ENCODE results near the gene ELF4. TPM values are rescaled to one million over a fixed set of nuclear protein-coding genes. Genes with fewer than 3 reads are reported as not detected.

Gene ELF4
- total and polyA plus RNA-seq, 7 experiments from 2014 or later = 8.5 to 48.9 (median 21.4) TPM

- no peak for ATAC-seq
These were observed 17.0 kb downstream of the ELF4 start for GRCh38 chrX:130093271-130093670.

GRCh38 chrX:130091980-130092522, 18.2 kb downstream of the ELF4 start:
- Mint-ChIP-seq H3K4me1 (peaks cover 13 to 84% (median 52%) of the 10 kb centered on the region in 7 donors), H3K27me3 (no peaks in the 10 kb centered on the region), H3K9me3 (no peaks in the 10 kb centered on the region), H3K27ac (peak overlapping the region; percentile 89 to 97 (median 95)), H3K4me3 (peak overlapping the region; percentile 74 to 92 (median 86)), H3K36me3 (peaks cover 0 to 12% (median 0%) of the 10 kb centered on the region in 5 donors)
- Histone ChIP-seq H3K4me1 (ENCODE audit: control insufficient read depth in 2 of 2, insufficient read depth in 2 of 2, low read length in 2 of 2) (peaks cover 44% of the 10 kb centered on the region in 2 donors), H3K36me3 (ENCODE audit: control insufficient read depth in 2 of 3, insufficient read depth in 3 of 3, low read length in 3 of 3) (no peaks in the 10 kb centered on the region), H3K4me3 (ENCODE audit: low read length) (peak overlapping the region; percentile 64), H3K27ac (ENCODE audit: low read depth, low read length) (peak overlapping the region; percentile 68), H3K27me3 (ENCODE audit: control insufficient read depth in 2 of 2, insufficient read depth in 2 of 2, low read length in 2 of 2) (no peaks in the 10 kb centered on the region), H3K9me3 (ENCODE audit: control insufficient read depth in 2 of 3, low read length in 3 of 3) (no peaks in the 10 kb centered on the region)
- intact Hi-C loops (cut with micrococcal nuclease) = loop anchor here (1.0 to 2.0 kb wide), 7 partner anchors 10 to 177 kb away; partner anchors contain the start of genes AIFM1 (in 1 of the 2), RAB33A (in 1 of the 2) and ZNF280C (in 1 of the 2)
- peak; percentile 98 for ATAC-seq
- DNase-seq = peak; percentile 46 to 91 (median 87)
- ChIA-PET POLR2A (interaction anchor here (0.6 to 1.5 kb wide), 6 partner anchors 8 to 319 kb away, joined by 3 to 12 read pairs (median 4); no protein-coding TSS in a partner anchor), CTCF (interaction anchor here (0.7 to 1.9 kb wide), 6 partner anchors 10 to 99 kb away, joined by 3 to 9 read pairs (median 5); no protein-coding TSS in a partner anchor)

More at GRCh38 chrX:130093271-130093670, 17.0 kb downstream of the ELF4 start:
- no peak overlapping the region for H3K4me3 ChIP-seq (ENCODE audit: low read length)
- no peak overlapping the region for H3K27ac ChIP-seq (ENCODE audit: low read depth, low read length)
- intact Hi-C loops (cut with micrococcal nuclease) = loop anchor here (2.0 kb wide), 4 partner anchors 28 to 176 kb away; partner anchors contain the start of genes AIFM1 (in 1 of the 2), RAB33A (in 1 of the 2) and ZNF280C (in 1 of the 2)
- no peaks in the 10 kb centered on the region for H3K36me3 ChIP-seq (ENCODE audit: control insufficient read depth in 2 of 3, insufficient read depth in 3 of 3, low read length in 3 of 3)
- no peak for DNase-seq
- H3K9me3 ChIP-seq (ENCODE audit: control insufficient read depth in 2 of 3, low read length in 3 of 3) = no peaks in the 10 kb centered on the region
- H3K4me1 ChIP-seq (ENCODE audit: control insufficient read depth in 2 of 2, insufficient read depth in 2 of 2, low read length in 2 of 2) = peaks cover 48 to 50% of the 10 kb centered on the region in 2 donors
- Mint-ChIP-seq H3K27me3 (no peaks in the 10 kb centered on the region), H3K27ac (peak overlapping the region in 8 of 9 donors; percentile 49 to 95 (median 82)), H3K9me3 (no peaks in the 10 kb centered on the region), H3K4me3 (peak overlapping the region in 4 of 10 donors; percentile 74 to 90 (median 88)), H3K36me3 (peaks cover 0 to 9% (median 0%) of the 10 kb centered on the region in 5 donors), H3K4me1 (peaks cover 10 to 85% (median 51%) of the 10 kb centered on the region in 7 donors)
- ChIA-PET CTCF (interaction anchor here (0.8 to 1.6 kb wide), 2 partner anchors 14 to 26 kb away, joined by 3 to 6 read pairs; no protein-coding TSS in a partner anchor), POLR2A (no interaction called here)
- no peaks in the 10 kb centered on the region for H3K27me3 ChIP-seq (ENCODE audit: control insufficient read depth in 2 of 2, insufficient read depth in 2 of 2, low read length in 2 of 2)

GRCh38 chrX:130090364-130090763, 19.9 kb downstream of the ELF4 start:
- H3K4me3 Mint-ChIP-seq = peak overlapping the region in 9 of 10 donors; percentile 30 to 79 (median 65)
- peaks cover 39 to 41% of the 10 kb centered on the region in 2 donors for H3K4me1 ChIP-seq (ENCODE audit: control insufficient read depth in 2 of 2, insufficient read depth in 2 of 2, low read length in 2 of 2)
- peak overlapping the region; percentile 69 to 96 (median 90) for H3K27ac Mint-ChIP-seq
- H3K4me3 ChIP-seq (ENCODE audit: low read length) = no peak overlapping the region
- CTCF ChIA-PET = no interaction called here
- intact Hi-C loops (cut with micrococcal nuclease) = no loop called here
- POLR2A ChIA-PET = no interaction called here
- H3K9me3 Mint-ChIP-seq = no peaks in the 10 kb centered on the region
- peaks cover 13 to 73% (median 55%) of the 10 kb centered on the region in 7 donors for H3K4me1 Mint-ChIP-seq
- H3K36me3 Mint-ChIP-seq = peaks cover 0 to 15% (median 0%) of the 10 kb centered on the region in 5 donors
- no peak for ATAC-seq
- no peaks in the 10 kb centered on the region for H3K9me3 ChIP-seq (ENCODE audit: control insufficient read depth in 2 of 3, low read length in 3 of 3)
- H3K27ac ChIP-seq (ENCODE audit: low read depth, low read length) = no peak overlapping the region
- no peak for DNase-seq
- H3K27me3 ChIP-seq (ENCODE audit: control insufficient read depth in 2 of 2, insufficient read depth in 2 of 2, low read length in 2 of 2) = no peaks in the 10 kb centered on the region
- H3K27me3 Mint-ChIP-seq = no peaks in the 10 kb centered on the region
- no peaks in the 10 kb centered on the region for H3K36me3 ChIP-seq (ENCODE audit: control insufficient read depth in 2 of 3, insufficient read depth in 3 of 3, low read length in 3 of 3)

GRCh38 chrX:130086447-130087206, 23.7 kb downstream of the ELF4 start:
- peak; percentile 74 for ATAC-seq

GRCh38 chrX:130085551-130086446, 24.5 kb downstream of the ELF4 start:
- H3K9me3 ChIP-seq (ENCODE audit: control insufficient read depth in 2 of 3, low read length in 3 of 3) = no peaks in the 10 kb centered on the region
- peaks cover 0 to 7% (median 0%) of the 10 kb centered on the region in 3 experiments for H3K36me3 ChIP-seq (ENCODE audit: control insufficient read depth in 2 of 3, insufficient read depth in 3 of 3, low read length in 3 of 3)
- Mint-ChIP-seq H3K27ac (peak overlapping the region; percentile 76 to 96 (median 91)), H3K36me3 (peaks cover 0 to 17% (median 0%) of the 10 kb centered on the region in 5 donors), H3K27me3 (no peaks in the 10 kb centered on the region), H3K9me3 (no peaks in the 10 kb centered on the region), H3K4me1 (peaks cover 20 to 77% (median 62%) of the 10 kb centered on the region in 7 donors), H3K4me3 (peak overlapping the region; percentile 86 to 93 (median 89))
- H3K27ac ChIP-seq (ENCODE audit: low read depth, low read length) = peak overlapping the region; percentile 66
- peaks cover 27 to 37% of the 10 kb centered on the region in 2 donors for H3K4me1 ChIP-seq (ENCODE audit: control insufficient read depth in 2 of 2, insufficient read depth in 2 of 2, low read length in 2 of 2)
- no peaks in the 10 kb centered on the region for H3K27me3 ChIP-seq (ENCODE audit: control insufficient read depth in 2 of 2, insufficient read depth in 2 of 2, low read length in 2 of 2)
- ChIA-PET CTCF (interaction anchor here (0.7 to 6.0 kb wide), 4 partner anchors 16 to 39 kb away, joined by 3 to 54 read pairs (median 4); no protein-coding TSS in a partner anchor), POLR2A (interaction anchor here (0.7 to 5.3 kb wide), 8 partner anchors 11 to 91 kb away, joined by 3 to 44 read pairs (median 4); partner anchors contain the start of genes AIFM1 and ELF4)
- intact Hi-C loops (cut with micrococcal nuclease) = loop anchor here (2.0 to 10.0 kb wide), 4 partner anchors 303 to 1729 kb away; partner anchors contain the start of gene ENOX2 (in 1 of the 2)
- ATAC-seq = no peak
- peak overlapping the region; percentile 67 for H3K4me3 ChIP-seq (ENCODE audit: low read length)
- DNase-seq = no peak

More at GRCh38 chrX:130086447-130087206, 23.7 kb downstream of the ELF4 start:
- DNase-seq = peak in 8 of 9 donors; percentile 64 to 79 (median 74)
- Mint-ChIP-seq H3K27ac (peak overlapping the region; percentile 76 to 96 (median 91)), H3K4me1 (peaks cover 15 to 71% (median 60%) of the 10 kb centered on the region in 7 donors), H3K4me3 (peak overlapping the region; percentile 86 to 93 (median 89)), H3K9me3 (no peaks in the 10 kb centered on the region), H3K36me3 (peaks cover 0 to 17% (median 0%) of the 10 kb centered on the region in 5 donors), H3K27me3 (no peaks in the 10 kb centered on the region)
- Histone ChIP-seq H3K27ac (ENCODE audit: low read depth, low read length) (peak overlapping the region; percentile 66), H3K4me1 (ENCODE audit: control insufficient read depth in 2 of 2, insufficient read depth in 2 of 2, low read length in 2 of 2) (peaks cover 22 to 35% of the 10 kb centered on the region in 2 donors), H3K36me3 (ENCODE audit: control insufficient read depth in 2 of 3, insufficient read depth in 3 of 3, low read length in 3 of 3) (no peaks in the 10 kb centered on the region), H3K27me3 (ENCODE audit: control insufficient read depth in 2 of 2, insufficient read depth in 2 of 2, low read length in 2 of 2) (no peaks in the 10 kb centered on the region), H3K4me3 (ENCODE audit: low read length) (peak overlapping the region; percentile 67), H3K9me3 (ENCODE audit: control insufficient read depth in 2 of 3, low read length in 3 of 3) (no peaks in the 10 kb centered on the region)
- ChIA-PET POLR2A (interaction anchor here (0.7 to 5.3 kb wide), 11 partner anchors 11 to 88 kb away, joined by 3 to 44 read pairs (median 4); partner anchors contain the start of genes AIFM1, ELF4 and RAB33A), CTCF (interaction anchor here (0.7 to 6.0 kb wide), 5 partner anchors 16 to 79 kb away, joined by 3 to 54 read pairs (median 4); partner anchors contain the start of genes AIFM1 and ELF4)
- intact Hi-C loops (cut with micrococcal nuclease) = loop anchor here (1.0 to 10.0 kb wide), 5 partner anchors 24 to 1728 kb away; partner anchors contain the start of genes ELF4 (in 1 of the 2) and ENOX2 (in 1 of the 2)
